Smooth muscle cell (in vitro differentiated cells): ENCODE measurements around the gene EEPD1. TPM values are rescaled to one million over a fixed set of nuclear protein-coding genes. Genes with fewer than 3 reads are reported as not detected.
"Not testable (repeated sequence)": the region's sequence is repeated elsewhere in the genome, so short reads cannot be mapped to it uniquely, and the experiment has no call there.

Experiments
- DNase-seq: peaks from one replicate; lab custom pipeline; 2025; ENCODE audit not compliant: unreplicated experiment; lab: John Stamatoyannopoulos, UW
- H2AFZ ChIP-seq: fragments of 200-600 bp; sonication (generic); 2 replicates; pipeline ENCODE4 v1.6.0; 2016; ENCODE audit warnings: antibody characterized with exemption, low read depth, mild to moderate bottlenecking
- H3F3A ChIP-seq: fragments of 200-600 bp; sonication (generic); 2 replicates; pipeline ENCODE4 v1.6.0; 2017; ENCODE audit warnings: antibody characterized with exemption, low read depth
- H3K27ac ChIP-seq: fragments of 200-600 bp; sonication (generic); 2 replicates; pipeline ENCODE4 v1.5.1; 2016; ENCODE audit warnings: low read depth, mild to moderate bottlenecking
- H3K27me3 ChIP-seq: fragments of 200-600 bp; sonication (generic); 2 replicates; pipeline ENCODE4 v1.6.1; 2016; ENCODE audit warnings: low read depth, mild to moderate bottlenecking
- H3K36me3 ChIP-seq: fragments of 200-600 bp; sonication (generic); 2 replicates; pipeline ENCODE4 v1.5.1; 2016; ENCODE audit warnings: low read depth
- H3K4me1 ChIP-seq: fragments of 200-600 bp; sonication (generic); 2 replicates; pipeline ENCODE4 v1.5.1; 2016; ENCODE audit warnings: low read depth
- H3K4me2 ChIP-seq: fragments of 200-600 bp; sonication (generic); 2 replicates; pipeline ENCODE4 v1.6.0; 2016; ENCODE audit warnings: mild to moderate bottlenecking
- H3K4me3 ChIP-seq: fragments of 200-600 bp; sonication (generic); 2 replicates; pipeline ENCODE4 v1.5.1; 2016; ENCODE audit warnings: mild to moderate bottlenecking
- H3K79me2 ChIP-seq: fragments of 200-600 bp; sonication (generic); 2 replicates; pipeline ENCODE4 v1.6.0; 2016; ENCODE audit warnings: low read depth, mild to moderate bottlenecking
- H3K9ac ChIP-seq: fragments of 200-600 bp; sonication (generic); 2 replicates; pipeline ENCODE4 v1.6.0; 2016; ENCODE audit warnings: low read depth
- H3K9me3 ChIP-seq: fragments of 200-600 bp; sonication (generic); replicated peaks from 2 replicates; pipeline ENCODE4 v1.5.1; 2016; ENCODE audit warnings: low read depth
- H4K20me1 ChIP-seq: fragments of 200-600 bp; sonication (generic); 2 replicates; pipeline ENCODE4 v1.6.0; 2016; ENCODE audit warnings: low read depth
- WGBS: methylation state at CpG from one replicate; pipeline ENCODE4 v1.1.7; 2016; ENCODE audit warnings: low lambda C conversion rate; 5-methylcytosine and 5-hydroxymethylcytosine counted together
- polyA plus RNA-seq: library from polyadenylated mRNA; unstranded; fragments of >200 nt; fragmentation: Nextera tagmentation; extraction: Ambion mirVana; gene quantifications from 2 replicates; pipeline ENCODE4 v1.2.1, GENCODE V29; 2016
- total RNA-seq: library from RNA; depleted of rRNA; stranded (reverse); fragments of >200 nt; gene quantifications from 2 replicates; pipeline ENCODE4 v1.2.3, GENCODE V29; 2014
- TF ChIP-seq, protein P1 (sequence below): fragments of 200-600 bp; sonication (generic); IDR thresholded peaks from 2 replicates; pipeline ENCODE4 v1.5.1; 2017; ENCODE audit warnings: borderline replicate concordance, mild to moderate bottlenecking, antibody characterized with exemption; ENCODE audit not compliant: insufficient read depth, poor library complexity, severe bottlenecking

Gene EEPD1
- total RNA-seq (0.58 and 1.5 TPM in 2 replicates), polyA plus RNA-seq (1.5 and 1.9 TPM in 2 replicates)

DNA sequence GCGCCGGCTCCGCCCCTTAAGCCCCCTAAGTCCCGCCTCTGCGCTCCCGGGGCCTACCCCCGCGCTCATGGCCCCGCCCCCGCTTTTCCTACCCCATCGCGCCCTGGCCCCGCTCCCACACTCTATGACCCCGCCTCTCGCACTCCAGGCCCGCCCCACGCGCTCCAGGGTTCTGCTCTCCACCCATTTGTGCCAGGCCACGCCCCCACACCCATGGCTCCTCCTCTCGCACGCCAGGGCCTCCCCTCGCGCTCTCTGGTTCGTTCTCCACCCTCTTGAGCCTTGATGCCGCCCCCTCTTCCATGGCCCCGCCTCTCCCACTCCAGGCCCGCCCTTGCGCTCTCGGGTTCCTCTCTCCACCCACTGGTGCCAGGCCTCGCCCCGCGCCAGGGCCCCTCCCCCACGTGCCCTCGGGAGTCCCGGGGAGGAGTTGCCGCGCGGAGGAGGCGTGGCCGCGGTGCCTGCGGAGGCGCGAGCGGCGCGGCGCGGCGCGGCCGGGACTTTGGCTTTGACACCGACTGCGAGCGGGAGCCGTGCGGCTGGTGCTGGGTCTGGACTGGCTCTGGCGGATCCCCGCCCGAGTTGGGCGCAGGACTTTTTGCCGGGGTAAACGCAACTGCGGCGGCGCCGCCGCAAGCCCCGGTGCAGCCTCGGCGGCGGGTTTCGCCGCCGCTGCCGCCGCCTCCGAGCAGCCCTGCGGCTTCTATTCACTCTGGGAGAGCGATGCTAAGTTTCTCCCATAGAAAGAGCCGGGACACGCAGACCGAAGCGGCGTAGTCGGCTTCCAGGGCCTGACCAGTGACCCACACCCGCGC, at the start of gene EEPD1:
Gene EEPD1 (plus strand): TSS at position 499 of the 815 bp plus-strand sequence. CDS start 1,071 bp downstream, outside the sequence.
- peak within 1 kb of the TSS; percentile 82 for H2AFZ ChIP-seq
- peak within 1 kb of the TSS; percentile 13 for H3K27ac ChIP-seq
- H3K9me3 ChIP-seq, result no peaks in the 10 kb centered on the region
- H3K9ac ChIP-seq, result no peak within 1 kb of the TSS
- DNase-seq, result peak; percentile 99
- no peaks in the 10 kb centered on the region for H3K36me3 ChIP-seq
- peaks cover 6% of the 10 kb centered on the region for H3F3A ChIP-seq
- 3% methylated on average over 56 of the region's 88 CpGs for WGBS
- H3K4me3 ChIP-seq, result peak within 1 kb of the TSS; percentile 82
- H3K4me1 ChIP-seq, result no peaks in the 10 kb centered on the region
- no peaks in the 10 kb centered on the region for H3K27me3 ChIP-seq
- H3K4me2 ChIP-seq, result peak within 1 kb of the TSS; percentile 88
- TF ChIP-seq, protein P1, sequence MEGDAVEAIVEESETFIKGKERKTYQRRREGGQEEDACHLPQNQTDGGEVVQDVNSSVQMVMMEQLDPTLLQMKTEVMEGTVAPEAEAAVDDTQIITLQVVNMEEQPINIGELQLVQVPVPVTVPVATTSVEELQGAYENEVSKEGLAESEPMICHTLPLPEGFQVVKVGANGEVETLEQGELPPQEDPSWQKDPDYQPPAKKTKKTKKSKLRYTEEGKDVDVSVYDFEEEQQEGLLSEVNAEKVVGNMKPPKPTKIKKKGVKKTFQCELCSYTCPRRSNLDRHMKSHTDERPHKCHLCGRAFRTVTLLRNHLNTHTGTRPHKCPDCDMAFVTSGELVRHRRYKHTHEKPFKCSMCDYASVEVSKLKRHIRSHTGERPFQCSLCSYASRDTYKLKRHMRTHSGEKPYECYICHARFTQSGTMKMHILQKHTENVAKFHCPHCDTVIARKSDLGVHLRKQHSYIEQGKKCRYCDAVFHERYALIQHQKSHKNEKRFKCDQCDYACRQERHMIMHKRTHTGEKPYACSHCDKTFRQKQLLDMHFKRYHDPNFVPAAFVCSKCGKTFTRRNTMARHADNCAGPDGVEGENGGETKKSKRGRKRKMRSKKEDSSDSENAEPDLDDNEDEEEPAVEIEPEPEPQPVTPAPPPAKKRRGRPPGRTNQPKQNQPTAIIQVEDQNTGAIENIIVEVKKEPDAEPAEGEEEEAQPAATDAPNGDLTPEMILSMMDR, result no peak
- no peaks in the 10 kb centered on the region for H4K20me1 ChIP-seq
- no peaks in the 10 kb centered on the region for H3K79me2 ChIP-seq

GRCh38 chr7:36103837-36104561, 49.1 kb upstream of the EEPD1 start:
- no peaks in the 10 kb centered on the region for H3K9me3 ChIP-seq
- WGBS, result 69% methylated on average over 3 of the region's 3 CpGs

DNA sequence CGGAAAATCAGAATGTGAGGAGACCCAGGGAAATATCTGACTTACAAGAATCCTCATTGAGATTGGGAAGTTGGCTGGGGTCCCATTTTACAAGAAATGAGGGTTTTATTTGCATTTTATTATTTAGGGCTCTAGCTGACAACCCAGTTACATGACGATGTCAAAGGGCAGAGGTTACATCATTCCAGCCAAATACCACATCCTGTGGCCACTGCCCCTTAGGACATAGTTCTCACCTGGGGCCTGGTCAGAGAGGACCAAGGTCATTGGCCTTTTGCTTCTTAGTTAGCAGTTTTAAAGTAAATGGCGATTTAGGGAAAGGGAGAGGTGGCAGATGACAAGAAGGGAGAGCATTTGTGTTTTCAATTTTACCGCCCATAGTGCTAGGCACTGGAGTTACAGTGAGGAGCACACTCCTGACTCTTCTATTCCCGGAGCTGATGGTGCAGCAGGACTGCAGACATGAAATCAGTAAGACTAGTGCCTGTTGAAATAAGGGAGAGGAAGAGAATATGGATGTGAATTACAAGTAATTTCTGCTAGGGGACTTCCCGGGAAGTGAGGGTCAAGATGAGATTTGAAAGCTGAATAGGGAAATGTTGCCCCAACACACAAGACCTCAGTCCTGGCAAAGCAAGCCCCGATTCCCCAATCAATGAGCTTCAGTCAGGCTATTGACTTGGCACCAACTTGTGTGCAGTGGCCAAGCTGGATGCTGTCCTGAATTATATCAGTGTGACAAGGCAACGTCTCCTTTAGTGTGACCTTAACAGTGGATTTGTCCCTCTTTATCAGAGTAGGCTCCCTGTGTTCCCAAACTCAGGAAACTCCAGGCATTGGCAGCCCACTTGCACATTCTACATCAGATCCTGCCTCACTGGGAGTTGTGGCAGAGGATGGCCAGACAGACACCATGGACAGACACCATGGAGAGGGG, 45.8 kb upstream of the EEPD1 start:
- H3K79me2 ChIP-seq, H3K9me3 ChIP-seq, H3F3A ChIP-seq, H2AFZ ChIP-seq, H3K27me3 ChIP-seq, H3K36me3 ChIP-seq, H3K4me3 ChIP-seq, H3K4me1 ChIP-seq, H3K9ac ChIP-seq, H3K4me2 ChIP-seq, DNase-seq, H4K20me1 ChIP-seq, H3K27ac ChIP-seq: not testable (repeated sequence)
- WGBS, result 94% methylated on average over 6 of the region's 8 CpGs

More at GRCh38 chr7:36103837-36104561, 49.1 kb upstream of the EEPD1 start:
- H3K9ac ChIP-seq, result no peak overlapping the region
- no peak overlapping the region for H3K4me2 ChIP-seq
- no peak for DNase-seq
- H4K20me1 ChIP-seq, result no peaks in the 10 kb centered on the region
- H3K4me3 ChIP-seq, result no peak overlapping the region
- no peaks in the 10 kb centered on the region for H3K36me3 ChIP-seq
- H2AFZ ChIP-seq, result no peak overlapping the region
- H3K79me2 ChIP-seq, result no peaks in the 10 kb centered on the region
- H3K27me3 ChIP-seq, result no peaks in the 10 kb centered on the region
- TF ChIP-seq, protein P1, result no peak
- H3F3A ChIP-seq, result no peaks in the 10 kb centered on the region
- H3K27ac ChIP-seq, result no peak overlapping the region
- no peaks in the 10 kb centered on the region for H3K4me1 ChIP-seq
